Dermis blood vessel endothelial cell (primary cell): ENCODE measurements around the gene UTS2R. TPM values are rescaled to one million over a fixed set of nuclear protein-coding genes. Genes with fewer than 3 reads are reported as not detected.
"Not testable (repeated sequence)": the region's sequence is repeated elsewhere in the genome, so short reads cannot be mapped to it uniquely, and the experiment has no call there.

ENCODE experiments used
- DNase-seq: peaks from one replicate; pipeline ENCODE4 v3.0.0; 2010
- total RNA-seq: library from RNA; depleted of rRNA; stranded (reverse); fragments of >200 nt; gene quantifications from 2 replicates; pipeline ENCODE4 v1.2.3, GENCODE V29; 2014

The UTS2R gene
- total RNA-seq, 1 donor from 2014 or later = not detected

DNA sequence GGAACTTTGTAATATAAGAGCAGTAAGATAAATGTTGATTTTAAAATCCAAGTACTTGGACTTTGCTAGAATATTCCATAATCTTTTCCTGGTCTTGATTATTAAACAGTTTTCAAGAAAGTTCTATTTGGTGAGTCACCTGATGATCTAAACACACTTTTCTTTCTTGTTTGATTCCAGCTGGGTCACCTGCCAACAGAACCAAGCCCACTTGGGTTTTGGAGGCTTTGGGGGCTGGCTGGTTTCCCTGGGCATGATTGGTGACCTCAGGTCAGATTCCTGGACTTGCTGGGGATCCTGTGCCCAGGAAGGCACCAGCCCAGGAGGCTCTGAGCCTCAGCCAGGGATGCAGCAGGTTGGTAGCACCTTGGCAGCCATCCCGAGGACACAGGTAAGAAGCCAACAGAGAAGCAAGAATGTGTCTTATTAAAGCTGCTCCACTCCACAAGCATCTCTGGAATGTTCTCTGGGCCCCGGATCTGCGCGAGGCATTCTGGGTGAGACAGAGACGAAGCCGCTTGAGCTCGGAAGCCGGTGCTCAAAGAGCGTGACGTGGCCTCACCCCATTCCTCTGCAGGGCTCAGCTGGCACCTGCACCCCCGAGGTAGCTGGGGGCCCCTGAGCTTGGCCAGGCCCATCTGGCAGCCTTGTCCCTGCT, 15.7 kb upstream of the UTS2R start:
- DNase-seq = no peak

- no peak for DNase-seq
Measured at GRCh38 chr17:82356845-82357355, 14.7 kb upstream of the UTS2R start.

DNA sequence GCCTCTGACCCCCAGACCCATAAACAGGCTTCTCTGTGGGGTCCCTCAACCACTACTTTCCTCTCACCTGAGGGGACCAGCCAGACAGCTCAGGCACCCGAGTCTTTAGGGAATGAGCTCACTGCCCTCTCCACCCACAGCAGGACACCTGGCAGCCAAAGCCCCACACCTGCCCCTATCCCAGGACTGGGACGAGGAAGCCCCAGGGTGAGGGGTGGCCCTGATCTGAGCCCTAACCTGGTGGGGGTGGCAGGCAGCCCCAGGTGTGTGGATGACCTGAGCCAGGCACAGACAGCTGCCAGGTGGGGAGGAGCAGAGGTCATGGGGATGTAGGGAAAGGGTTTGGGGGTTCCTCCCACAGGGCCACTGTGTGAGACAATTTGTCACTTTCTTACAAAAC, 14.2 kb upstream of the UTS2R start:
- DNase-seq = no peak

GRCh38 chr17:82358465-82359350, 12.9 kb upstream of the UTS2R start, which contains the start of gene TEX19:
TSS of gene TEX19 (plus strand) at chr17:82359247. CDS start at chr17:82362151, 2,904 bp downstream.
- DNase-seq = no peak

DNA sequence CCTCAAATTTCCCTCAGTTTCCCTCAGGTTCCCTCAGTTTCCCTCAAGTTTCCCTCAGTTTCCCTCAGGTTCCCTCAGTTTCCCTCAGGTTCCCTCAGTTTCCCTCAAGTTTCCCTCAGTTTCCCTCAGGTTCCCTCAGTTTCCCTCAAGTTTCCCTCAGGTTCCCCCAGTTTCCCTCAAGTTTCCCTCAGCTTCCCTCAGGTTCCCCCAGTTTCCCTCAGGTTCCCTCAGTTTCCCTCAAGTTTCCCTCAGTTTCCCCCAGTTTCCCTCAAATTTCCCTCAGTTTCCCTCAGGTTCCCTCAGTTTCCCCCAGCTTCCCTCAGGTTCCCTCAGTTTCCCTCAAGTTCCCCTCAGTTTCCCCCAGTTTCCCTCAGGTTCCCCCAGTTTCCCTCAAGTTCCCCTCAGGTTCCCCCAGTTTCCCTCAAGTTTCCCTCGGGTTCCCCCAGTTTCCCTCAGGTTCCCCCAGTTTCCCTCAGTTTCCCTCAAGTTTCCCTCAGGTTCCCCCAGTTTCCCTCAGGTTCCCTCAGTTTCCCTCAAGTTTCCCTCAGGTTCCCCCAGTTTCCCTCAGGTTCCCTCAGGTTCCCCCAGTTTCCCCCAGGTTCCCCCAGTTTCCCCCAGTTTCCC, 12.0 kb upstream of the UTS2R start:
- DNase-seq = peak; percentile 28

- DNase-seq = no peak
Measured at GRCh38 chr17:82361885-82362633, 9.5 kb upstream of the UTS2R start.

DNA sequence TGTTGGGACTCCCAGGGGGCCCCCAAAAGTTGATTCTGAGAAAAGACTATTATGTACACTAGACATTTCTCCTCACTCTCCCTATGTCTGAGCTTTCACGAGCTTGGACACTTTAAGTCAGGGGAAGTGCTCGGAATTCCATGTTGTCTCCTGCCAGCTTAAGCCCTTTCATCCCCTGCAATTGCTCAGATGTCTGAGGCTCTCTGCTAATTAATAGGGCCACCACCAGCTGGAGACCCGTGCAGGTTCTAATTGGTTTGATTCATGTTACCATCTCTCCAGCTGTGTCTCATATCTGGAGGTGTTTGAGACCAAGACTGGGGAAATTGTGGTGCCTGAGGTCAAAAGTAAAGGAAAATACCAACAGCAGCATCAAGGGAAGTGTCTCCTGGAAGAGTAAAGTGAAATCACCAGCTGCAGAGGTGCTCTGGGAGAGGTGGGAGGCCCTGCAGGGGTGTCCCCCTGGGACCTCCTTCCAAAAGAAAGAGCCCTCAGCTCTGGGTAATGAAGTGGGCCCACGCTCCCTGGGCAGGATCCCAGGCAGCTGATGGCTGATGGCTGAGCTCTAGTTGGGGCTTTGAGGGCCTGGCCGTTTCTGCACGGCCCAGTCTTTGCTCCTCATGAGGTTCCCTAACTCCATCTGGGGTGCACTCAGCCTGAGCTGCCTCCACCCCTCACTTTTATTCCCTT, 5.8 kb upstream of the UTS2R start:
- no peak for DNase-seq

GRCh38 chr17:82366749-82367148, 4.8 kb upstream of the UTS2R start:
- no peak for DNase-seq

DNA sequence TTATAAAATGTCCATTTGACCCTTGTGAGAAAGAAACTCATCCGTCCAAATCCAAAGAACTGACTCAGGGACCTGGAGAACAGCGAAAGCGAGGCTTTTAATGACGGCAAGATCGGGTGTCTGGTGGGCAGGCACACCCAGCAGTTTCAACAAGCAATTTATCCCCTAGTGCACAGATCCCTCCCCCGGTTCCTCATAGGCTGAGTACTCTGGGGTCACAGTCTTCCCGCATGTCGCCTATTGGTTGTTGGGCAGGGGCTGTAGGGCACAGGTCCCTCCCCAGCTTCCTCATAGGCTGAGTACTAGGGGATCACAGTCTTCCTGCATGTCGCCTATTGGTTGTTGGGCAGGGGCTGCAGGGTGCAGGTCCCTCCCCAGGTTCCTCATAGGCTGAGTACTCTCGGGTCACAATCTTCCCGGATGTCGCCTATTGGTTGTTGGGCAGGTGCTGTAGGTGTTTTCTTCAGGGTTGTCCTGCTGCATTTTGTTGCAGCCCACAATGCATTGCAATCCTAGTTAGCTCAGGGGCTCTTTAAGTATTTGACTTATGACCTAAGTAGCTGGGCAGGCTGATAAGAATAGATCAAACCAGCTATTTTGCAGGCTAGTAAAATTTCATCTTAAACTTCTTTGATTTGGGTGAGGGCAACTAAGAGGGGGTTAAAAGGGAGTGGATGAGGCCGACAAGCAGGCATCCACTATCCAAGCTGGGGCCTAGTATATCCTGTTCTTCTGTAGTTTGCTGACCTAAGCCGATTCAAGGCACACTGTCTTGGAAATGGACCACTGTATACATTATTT, 3.6 kb upstream of the UTS2R start:
- DNase-seq = no peak

- DNase-seq = no peak
Measured at GRCh38 chr17:82369211-82369610, 2.4 kb upstream of the UTS2R start.

DNA sequence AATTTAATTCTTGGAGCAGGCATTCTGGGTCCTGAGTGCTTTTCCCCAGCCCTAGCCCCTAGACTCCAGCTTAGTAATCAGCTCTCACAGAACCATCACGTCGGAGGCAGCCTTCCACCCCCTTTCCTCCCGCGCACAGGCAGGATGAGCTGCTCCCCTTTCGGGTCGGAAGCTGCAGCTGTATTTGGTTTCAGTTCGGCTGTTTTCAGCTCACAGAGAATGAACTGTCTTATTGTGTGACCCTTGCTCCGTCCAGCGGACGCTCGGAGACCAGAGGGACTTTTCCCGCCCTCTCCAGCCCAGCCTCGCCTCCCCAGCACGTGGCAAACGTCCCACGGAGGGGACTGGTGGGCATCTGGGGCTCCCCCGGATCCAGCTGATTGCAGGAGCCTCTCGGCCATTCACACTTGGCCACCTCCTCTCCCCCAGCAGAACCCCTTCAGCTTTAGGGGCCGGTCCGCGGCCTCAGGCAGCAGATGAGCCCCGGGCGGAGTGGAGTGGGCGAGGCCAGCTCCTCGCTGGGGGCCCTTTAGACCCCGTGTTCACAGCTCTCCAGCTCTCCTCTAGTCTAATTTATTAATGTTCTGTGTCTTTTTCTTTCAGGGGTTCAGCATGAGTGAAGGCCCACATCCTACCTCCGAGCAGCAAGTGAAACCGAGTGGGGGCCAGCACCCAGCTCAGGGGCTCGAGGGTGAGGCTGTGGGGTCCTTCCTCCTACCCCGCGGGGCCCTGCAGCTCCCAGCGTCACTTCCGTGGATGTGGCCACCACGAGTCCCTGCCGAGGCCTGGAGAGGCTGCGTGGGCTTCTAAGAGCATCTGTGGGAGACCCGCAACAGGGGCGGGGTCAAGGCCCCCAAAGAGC, 863 bp upstream of the UTS2R start:
- no peak for DNase-seq

GRCh38 chr17:82372249-82373071, 895 bp downstream of the UTS2R start:
- no peak for DNase-seq

GRCh38 chr17:82373072-82373452, 1.5 kb downstream of the UTS2R start:
- not testable (repeated sequence) for DNase-seq

- DNase-seq = no peak
Measured at GRCh38 chr17:82373731-82374625, 2.4 kb downstream of the UTS2R start.

- DNase-seq = no peak
Measured at GRCh38 chr17:82374626-82375331, 3.2 kb downstream of the UTS2R start.

- no peak for DNase-seq
Measured at GRCh38 chr17:82375359-82376041, 3.9 kb downstream of the UTS2R start.
